ENCODE results near the gene DAAM1. TPM values are rescaled to one million over a fixed set of nuclear protein-coding genes. Genes with fewer than 3 reads are reported as not detected.
A peak's percentile ranks its signal among the peaks of the same experiment; 100 is the strongest.

The DAAM1 gene
- polyA plus RNA-seq, 1 donor (not counting 4 experiments of a cell fraction or from before 2014, with no cell fraction given): 44.6 TPM

DNA sequence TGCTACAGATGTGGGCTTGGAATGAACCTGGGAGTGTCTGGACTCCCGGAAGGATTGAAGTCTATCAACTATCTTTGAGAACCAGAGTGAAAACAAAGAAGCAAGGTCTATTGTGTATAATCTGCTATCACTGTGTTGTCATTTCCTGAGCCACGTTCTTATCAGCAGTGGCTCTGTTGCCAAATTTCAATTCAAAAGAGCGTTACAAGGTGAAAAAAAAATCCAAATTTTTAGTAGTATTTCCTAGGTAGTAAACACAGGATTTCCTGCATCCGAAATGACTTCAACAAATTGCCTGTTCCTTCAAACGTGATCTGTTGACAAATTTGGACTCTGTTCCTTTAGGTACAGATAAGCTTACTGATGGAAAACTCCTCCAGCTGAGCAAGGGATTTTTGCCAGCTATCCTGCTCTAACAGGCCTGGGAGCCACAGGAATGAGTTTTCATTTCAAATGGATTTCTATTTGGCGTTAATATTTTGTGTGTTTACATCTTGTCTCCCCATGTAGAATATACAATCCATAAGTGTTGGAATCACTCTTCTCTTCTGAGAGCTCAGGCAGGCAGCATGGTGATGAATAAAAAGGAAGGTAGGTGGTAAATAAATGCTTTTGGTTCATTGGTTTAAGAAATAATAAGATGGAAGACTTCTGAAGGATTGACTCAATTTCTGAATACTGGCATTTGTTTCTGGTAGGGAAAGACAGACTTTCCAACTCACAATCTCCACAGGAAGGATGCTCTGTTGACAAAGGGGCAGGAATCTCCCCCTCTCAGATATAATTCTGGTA, 218.2 kb downstream of the DAAM1 start:
- H3K4me1 ChIP-seq (ENCODE audit: control insufficient read depth, extremely low read depth, insufficient read depth, low read length): peaks cover 22% of the 10 kb centered on the region
- no peaks in the 10 kb centered on the region for H3K9me1 ChIP-seq (ENCODE audit: control insufficient read depth, extremely low read depth, insufficient read depth, low read length)
- TF ChIP-seq, protein P1, sequence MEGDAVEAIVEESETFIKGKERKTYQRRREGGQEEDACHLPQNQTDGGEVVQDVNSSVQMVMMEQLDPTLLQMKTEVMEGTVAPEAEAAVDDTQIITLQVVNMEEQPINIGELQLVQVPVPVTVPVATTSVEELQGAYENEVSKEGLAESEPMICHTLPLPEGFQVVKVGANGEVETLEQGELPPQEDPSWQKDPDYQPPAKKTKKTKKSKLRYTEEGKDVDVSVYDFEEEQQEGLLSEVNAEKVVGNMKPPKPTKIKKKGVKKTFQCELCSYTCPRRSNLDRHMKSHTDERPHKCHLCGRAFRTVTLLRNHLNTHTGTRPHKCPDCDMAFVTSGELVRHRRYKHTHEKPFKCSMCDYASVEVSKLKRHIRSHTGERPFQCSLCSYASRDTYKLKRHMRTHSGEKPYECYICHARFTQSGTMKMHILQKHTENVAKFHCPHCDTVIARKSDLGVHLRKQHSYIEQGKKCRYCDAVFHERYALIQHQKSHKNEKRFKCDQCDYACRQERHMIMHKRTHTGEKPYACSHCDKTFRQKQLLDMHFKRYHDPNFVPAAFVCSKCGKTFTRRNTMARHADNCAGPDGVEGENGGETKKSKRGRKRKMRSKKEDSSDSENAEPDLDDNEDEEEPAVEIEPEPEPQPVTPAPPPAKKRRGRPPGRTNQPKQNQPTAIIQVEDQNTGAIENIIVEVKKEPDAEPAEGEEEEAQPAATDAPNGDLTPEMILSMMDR (optimal IDR thresholded peaks at IDR 0.05 in 1 of 3, IDR thresholded peaks at IDR 0.05 in 1 of 3, conservative IDR thresholded peaks at IDR 0.05 in 1 of 3; ENCODE audit: extremely low read depth in 1 of 3, insufficient read depth in 2 of 3, low read length in 3 of 3): no peak
- TF ChIP-seq EZH2 (IDR thresholded peaks at IDR 0.05; ENCODE audit: low read length): no peak
- peak overlapping the region; percentile 82 for H3K27ac ChIP-seq (ENCODE audit: control insufficient read depth, insufficient read depth, low read length)
- H3K79me2 ChIP-seq (ENCODE audit: control insufficient read depth, insufficient read depth, low read length): no peaks in the 10 kb centered on the region
- peak overlapping the region; percentile 22 for H3K9ac ChIP-seq (ENCODE audit: control insufficient read depth, extremely low read depth, insufficient read depth, low read length)
- peak overlapping the region in 2 of 3 experiments; percentile 12 to 24 for H3K4me3 ChIP-seq (ENCODE audit: control insufficient read depth in 2 of 3, extremely low read depth in 1 of 3, insufficient read depth in 2 of 3, low read depth in 1 of 3, low read length in 3 of 3)
- H3K36me3 ChIP-seq (ENCODE audit: control insufficient read depth in 2 of 2, extremely low read depth in 1 of 2, insufficient read depth in 2 of 2, low read length in 2 of 2): no peaks in the 10 kb centered on the region
- dilution Hi-C loops (cut with MboI; ENCODE audit: extremely low pct_ligation_motif_present, low sequenced_read_pairs): no loop called here
- DNase-seq (ENCODE audit: low read depth, low spot score) (no peak), FAIRE-seq (peak; percentile 94)
- H2AFZ ChIP-seq (ENCODE audit: control insufficient read depth, low read length): peak overlapping the region; percentile 78
- H3K27me3 ChIP-seq (ENCODE audit: control insufficient read depth, extremely low read depth, insufficient read depth, low read length): no peaks in the 10 kb centered on the region
- no peaks in the 10 kb centered on the region for H4K20me1 ChIP-seq (ENCODE audit: control insufficient read depth, extremely low read depth, insufficient read depth, low read length)
- H3K4me2 ChIP-seq (ENCODE audit: control insufficient read depth, extremely low read depth, insufficient read depth, low read depth, low read length): peak overlapping the region; percentile 80
- H3K9me3 ChIP-seq (ENCODE audit: control insufficient read depth, low read depth, low read length): no peaks in the 10 kb centered on the region

DNA sequence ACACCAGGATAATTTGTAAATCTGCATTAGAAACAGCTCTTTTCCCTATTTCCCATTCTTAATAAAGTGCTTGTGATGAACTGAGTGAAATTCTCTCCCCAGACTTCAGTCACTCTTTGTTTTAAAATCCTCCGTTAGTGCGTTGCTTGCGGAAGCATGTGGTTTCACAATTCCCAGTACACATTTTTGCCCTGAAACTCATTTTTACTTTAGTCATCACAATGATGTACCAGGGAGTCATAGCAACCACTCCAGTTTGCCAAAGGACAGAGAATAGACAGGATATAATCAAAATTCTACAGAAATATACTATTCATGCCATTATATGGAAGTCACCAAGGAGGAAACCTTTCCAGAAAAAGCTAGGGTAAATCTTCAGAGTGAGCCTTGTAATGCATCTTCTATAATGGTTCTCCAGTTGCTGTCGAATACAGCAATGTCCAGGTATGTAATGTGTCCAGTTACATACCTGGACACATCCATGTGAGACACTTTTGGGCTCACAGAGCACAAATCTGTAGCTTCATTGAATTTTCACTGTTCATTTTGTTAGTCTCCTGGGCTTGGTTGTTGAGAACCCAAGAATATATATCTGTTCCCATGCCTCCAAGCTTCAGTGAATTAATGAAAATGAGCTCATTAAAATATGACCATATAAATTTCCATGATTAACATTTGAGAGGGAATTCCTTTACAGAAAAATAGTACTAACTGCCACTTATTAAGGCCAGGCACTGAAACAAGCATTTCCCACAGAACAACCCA, 219.0 kb downstream of the DAAM1 start:
- H3K36me3 ChIP-seq (ENCODE audit: control insufficient read depth in 2 of 2, extremely low read depth in 1 of 2, insufficient read depth in 2 of 2, low read length in 2 of 2): no peaks in the 10 kb centered on the region
- H3K4me3 ChIP-seq (ENCODE audit: control insufficient read depth in 2 of 3, extremely low read depth in 1 of 3, insufficient read depth in 2 of 3, low read depth in 1 of 3, low read length in 3 of 3): peak overlapping the region in 1 of 3 experiments; percentile 34
- H3K27ac ChIP-seq (ENCODE audit: control insufficient read depth, insufficient read depth, low read length): peak overlapping the region; percentile 82
- TF ChIP-seq, protein P1 (optimal IDR thresholded peaks at IDR 0.05 in 1 of 3, IDR thresholded peaks at IDR 0.05 in 1 of 3, conservative IDR thresholded peaks at IDR 0.05 in 1 of 3; ENCODE audit: extremely low read depth in 1 of 3, insufficient read depth in 2 of 3, low read length in 3 of 3): no peak
- no peak for TF ChIP-seq EZH2 (IDR thresholded peaks at IDR 0.05; ENCODE audit: low read length)
- FAIRE-seq (no peak), DNase-seq (ENCODE audit: low read depth, low spot score) (no peak)
- H3K79me2 ChIP-seq (ENCODE audit: control insufficient read depth, insufficient read depth, low read length): no peaks in the 10 kb centered on the region
- peak overlapping the region; percentile 19 for H2AFZ ChIP-seq (ENCODE audit: control insufficient read depth, low read length)
- peak overlapping the region; percentile 80 for H3K4me2 ChIP-seq (ENCODE audit: control insufficient read depth, extremely low read depth, insufficient read depth, low read depth, low read length)
- dilution Hi-C loops (cut with MboI; ENCODE audit: extremely low pct_ligation_motif_present, low sequenced_read_pairs): no loop called here
- peak overlapping the region; percentile 22 for H3K9ac ChIP-seq (ENCODE audit: control insufficient read depth, extremely low read depth, insufficient read depth, low read length)
- no peaks in the 10 kb centered on the region for H4K20me1 ChIP-seq (ENCODE audit: control insufficient read depth, extremely low read depth, insufficient read depth, low read length)
- H3K27me3 ChIP-seq (ENCODE audit: control insufficient read depth, extremely low read depth, insufficient read depth, low read length): no peaks in the 10 kb centered on the region
- no peaks in the 10 kb centered on the region for H3K9me1 ChIP-seq (ENCODE audit: control insufficient read depth, extremely low read depth, insufficient read depth, low read length)
- H3K4me1 ChIP-seq (ENCODE audit: control insufficient read depth, extremely low read depth, insufficient read depth, low read length): peaks cover 22% of the 10 kb centered on the region
- H3K9me3 ChIP-seq (ENCODE audit: control insufficient read depth, low read depth, low read length): no peaks in the 10 kb centered on the region
